HCT116 (cell line): ENCODE measurements around the gene EMILIN1. TPM values are rescaled to one million over a fixed set of nuclear protein-coding genes. Genes with fewer than 3 reads are reported as not detected.

Experiments
- ATAC-seq: fragments of 200-7000 bp; cut with Tn5 transposase; 2 replicates; pipeline ENCODE4 v1.9.1; 2020; ENCODE audit warnings: mild to moderate bottlenecking, moderate library complexity
- BruUV-seq: library from RNA; stranded (reverse); fragments of 400-500 nt; replicated peaks from 2 replicates; lab custom pipeline; 2021; lab: Mats Ljungman, UMichigan
- CTCF ChIA-PET: fragments of 300-600 bp; sonication (Branson Sonifier 250); formaldehyde crosslinking; loops from one replicate; lab custom pipeline; 2021; ENCODE audit warnings: antibody characterized with exemption; lab: Charles Lee
- POLR2A ChIA-PET: fragments of 300-600, 350-600 bp; sonication (Branson Sonifier 250); formaldehyde crosslinking; loops from one replicate; lab custom pipeline; 2021; ENCODE audit warnings: antibody characterized with exemption; lab: Charles Lee
- RAD21 ChIA-PET, 2 experiments: fragments of 300-600 bp; sonication (Branson Sonifier 250); formaldehyde crosslinking; loops; one replicate each; lab custom pipeline; 2023; ENCODE audit warnings: low total read pairs in 2 of 2; ENCODE audit not compliant: uncharacterized antibody in 2 of 2, unreplicated experiment in 2 of 2, low non-redundant PET in 1 of 2; lab: Charles Lee
- DNase-seq: peaks from one replicate; pipeline ENCODE4 v3.0.0-alpha.2; 2010; ENCODE audit warnings: low read depth, low spot score
- H2AFZ ChIP-seq: fragments of 200-600 bp; shearing (Covaris generic), sonication (generic); 2 replicates; pipeline ENCODE4 v1.6.1; 2017; ENCODE audit warnings: low read depth, mixed run types, mixed read lengths, antibody characterized with exemption, low read length; ENCODE audit not compliant: poor library complexity, severe bottlenecking
- H3K27ac ChIP-seq: 2 replicates; pipeline ENCODE4 v1.5.1; 2012; ENCODE audit warnings: low read depth, low read length
- H3K27me3 ChIP-seq: fragments of 200-600 bp; sonication (generic); 2 replicates; pipeline ENCODE4 v1.6.1; 2016; ENCODE audit warnings: mixed run types, low read length, mixed read lengths; ENCODE audit not compliant: insufficient read depth
- H3K36me3 ChIP-seq, 2 experiments: fragments of 200-500 bp in 1 of 2; fragments of 200-600 bp in 1 of 2; sonication (Bioruptor generic) in 1 of 2; sonication (generic) in 1 of 2; 2 replicates each; pipeline versions ENCODE4 v1.5.1 to v1.6.1; 2014 to 2016; ENCODE audit warnings: low read length in 2 of 2, inconsistent platforms in 1 of 2, mixed read lengths in 1 of 2, mixed run types in 1 of 2; ENCODE audit not compliant: insufficient read depth in 2 of 2, control insufficient read depth in 1 of 2
- H3K4me1 ChIP-seq, 2 experiments: fragments of 200-600 bp in 1 of 2; sonication (generic) in 1 of 2; 2 replicates each; pipeline versions ENCODE4 v1.5.1 to v1.6.1; 2012 to 2017; ENCODE audit warnings: low read length in 2 of 2, inconsistent platforms in 1 of 2, mild to moderate bottlenecking in 1 of 2, mixed read lengths in 1 of 2, mixed run types in 1 of 2, moderate library complexity in 1 of 2; ENCODE audit not compliant: insufficient read depth in 2 of 2, control insufficient read depth in 1 of 2
- H3K4me2 ChIP-seq: fragments of 200-600 bp; sonication (generic); 2 replicates; pipeline ENCODE4 v1.6.1; 2017; ENCODE audit warnings: mixed run types, low read length, mixed read lengths
- H3K4me3 ChIP-seq, 2 experiments: fragments of 200-600 bp in 1 of 2; sonication (generic) in 1 of 2; replicated peaks in 1 of 2; 2 replicates each; pipeline ENCODE4 v1.5.1; 2011 to 2016; ENCODE audit warnings: low read length in 2 of 2, control low read depth in 1 of 2, low read depth in 1 of 2, mild to moderate bottlenecking in 1 of 2, mixed read lengths in 1 of 2, mixed run types in 1 of 2
- H3K79me2 ChIP-seq: fragments of 200-600 bp; sonication (generic); 2 replicates; pipeline ENCODE4 v1.6.1; 2017; ENCODE audit warnings: mild to moderate bottlenecking, mixed run types, low read length, moderate library complexity, mixed read lengths; ENCODE audit not compliant: insufficient read depth
- H3K9ac ChIP-seq: fragments of 200-600 bp; sonication (generic); 2 replicates; pipeline ENCODE4 v1.6.1; 2016; ENCODE audit warnings: low read length, mixed read lengths
- H3K9me2 ChIP-seq: fragments of 200-600 bp; sonication (generic), shearing (Covaris generic); 2 replicates; pipeline ENCODE4 v1.6.1; 2017; ENCODE audit warnings: mixed run types, mild to moderate bottlenecking, moderate library complexity; ENCODE audit not compliant: insufficient read depth
- H3K9me3 ChIP-seq, 2 experiments: fragments of 200-500 bp in 1 of 2; fragments of 200-600 bp in 1 of 2; sonication (Bioruptor generic) in 1 of 2; sonication (generic) in 1 of 2; 2 replicates each; pipeline ENCODE4 v1.6.1; 2014 to 2017; ENCODE audit warnings: low read length in 2 of 2, mixed read lengths in 2 of 2, inconsistent platforms in 1 of 2, low read depth in 1 of 2, mild to moderate bottlenecking in 1 of 2, mixed run types in 1 of 2, moderate library complexity in 1 of 2; ENCODE audit not compliant: control insufficient read depth in 1 of 2, insufficient read depth in 1 of 2
- H4K20me1 ChIP-seq: fragments of 200-600 bp; sonication (generic), shearing (Covaris generic); 2 replicates; pipeline ENCODE4 v1.6.1; 2017; ENCODE audit warnings: mixed run types, mild to moderate bottlenecking, moderate library complexity; ENCODE audit not compliant: insufficient read depth
- CBX3 ChIP-seq: IDR thresholded peaks from 2 replicates; pipeline ENCODE4 v1.6.1; 2012; ENCODE audit warnings: low read depth
- CEBPB ChIP-seq: IDR thresholded peaks from 2 replicates; pipeline ENCODE4 v1.6.1; 2012; ENCODE audit warnings: low read depth
- FOSL1 ChIP-seq: IDR thresholded peaks from 2 replicates; pipeline ENCODE4 v1.6.1; 2012; ENCODE audit warnings: low read depth
- POLR2AphosphoS5 ChIP-seq: IDR thresholded peaks from 2 replicates; pipeline ENCODE4 v1.6.1; 2011; ENCODE audit warnings: mild to moderate bottlenecking, low read depth, low read length, moderate library complexity
- SIN3A ChIP-seq: IDR thresholded peaks from 2 replicates; pipeline ENCODE4 v1.6.1; 2012; ENCODE audit warnings: low read depth
- ZBTB33 ChIP-seq: IDR thresholded peaks from 2 replicates; pipeline ENCODE4 v1.6.1; 2011; ENCODE audit warnings: mild to moderate bottlenecking, low read length, moderate library complexity; ENCODE audit not compliant: insufficient replicate concordance; ENCODE audit errors: extremely low read depth
- intact Hi-C: fragments of 100-400 bp; cut with micrococcal nuclease; formaldehyde crosslinking; loops from 2 replicates; pipeline ENCODE4 v1.10.0; 2022
- total RNA-seq: library from RNA; stranded (reverse); gene quantifications from one replicate; pipeline ENCODE4 v1.2.1, GENCODE V29; 2021; ENCODE audit not compliant: unreplicated experiment
- TF ChIP-seq, protein P1 (sequence below): IDR thresholded peaks from 2 replicates; pipeline ENCODE4 v1.6.1; 2012
- TF ChIP-seq, protein P2 (sequence below), 3 experiments: fragments of 200-600 bp in 1 of 3; sonication (generic) in 1 of 3; IDR thresholded peaks in 2 of 3; conservative IDR thresholded peaks in 1 of 3; 2 replicates each; pipeline ENCODE4 v1.5.1; 2012 to 2017; ENCODE audit warnings: low read depth in 2 of 3, low read length in 2 of 3, antibody characterized with exemption in 1 of 3, borderline replicate concordance in 1 of 3, control low read depth in 1 of 3, mild to moderate bottlenecking in 1 of 3, mixed read lengths in 1 of 3, mixed run types in 1 of 3, moderate library complexity in 1 of 3; ENCODE audit not compliant: insufficient read depth in 1 of 3

Gene EMILIN1
- total RNA-seq, 1 experiment from 2014 or later, result 0.59 TPM

GRCh38 chr2:27128668-27129571 lies 50.5 kb downstream of the EMILIN1 start:
- RAD21 ChIA-PET, result no interaction called here
- H3K27ac ChIP-seq, result no peak overlapping the region
- TF ChIP-seq ZBTB33, result no peak
- TF ChIP-seq, protein P1, sequence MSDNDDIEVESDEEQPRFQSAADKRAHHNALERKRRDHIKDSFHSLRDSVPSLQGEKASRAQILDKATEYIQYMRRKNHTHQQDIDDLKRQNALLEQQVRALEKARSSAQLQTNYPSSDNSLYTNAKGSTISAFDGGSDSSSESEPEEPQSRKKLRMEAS, result no peak
- TF ChIP-seq POLR2AphosphoS5, result no peak; the same call in none of the 2 replicates
- TF ChIP-seq SIN3A, result no peak
- no peak for TF ChIP-seq CBX3
- no peak for TF ChIP-seq FOSL1
- TF ChIP-seq CEBPB, result no peak
- TF ChIP-seq, protein P2, sequence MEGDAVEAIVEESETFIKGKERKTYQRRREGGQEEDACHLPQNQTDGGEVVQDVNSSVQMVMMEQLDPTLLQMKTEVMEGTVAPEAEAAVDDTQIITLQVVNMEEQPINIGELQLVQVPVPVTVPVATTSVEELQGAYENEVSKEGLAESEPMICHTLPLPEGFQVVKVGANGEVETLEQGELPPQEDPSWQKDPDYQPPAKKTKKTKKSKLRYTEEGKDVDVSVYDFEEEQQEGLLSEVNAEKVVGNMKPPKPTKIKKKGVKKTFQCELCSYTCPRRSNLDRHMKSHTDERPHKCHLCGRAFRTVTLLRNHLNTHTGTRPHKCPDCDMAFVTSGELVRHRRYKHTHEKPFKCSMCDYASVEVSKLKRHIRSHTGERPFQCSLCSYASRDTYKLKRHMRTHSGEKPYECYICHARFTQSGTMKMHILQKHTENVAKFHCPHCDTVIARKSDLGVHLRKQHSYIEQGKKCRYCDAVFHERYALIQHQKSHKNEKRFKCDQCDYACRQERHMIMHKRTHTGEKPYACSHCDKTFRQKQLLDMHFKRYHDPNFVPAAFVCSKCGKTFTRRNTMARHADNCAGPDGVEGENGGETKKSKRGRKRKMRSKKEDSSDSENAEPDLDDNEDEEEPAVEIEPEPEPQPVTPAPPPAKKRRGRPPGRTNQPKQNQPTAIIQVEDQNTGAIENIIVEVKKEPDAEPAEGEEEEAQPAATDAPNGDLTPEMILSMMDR (IDR thresholded peaks at IDR 0.05 in 2 of 3, conservative IDR thresholded peaks at IDR 0.05 in 1 of 3; ENCODE audit: borderline replicate concordance in 1 of 3, insufficient read depth in 1 of 3, low read depth in 2 of 3, low read length in 2 of 3), result no peak
- POLR2A ChIA-PET, result no interaction called here
- intact Hi-C loops, result no loop called here
- no peaks in the 10 kb centered on the region for H3K27me3 ChIP-seq
- no TSS peak for BruUV-seq
- H3K4me1 ChIP-seq, result peaks cover 4 to 12% of the 10 kb centered on the region in 2 experiments; a peak in 3 of 4 replicates
- DNase-seq (no peak), ATAC-seq (no peak)
- no peaks in the 10 kb centered on the region for H3K9me2 ChIP-seq
- H4K20me1 ChIP-seq, result no peaks in the 10 kb centered on the region
- no peak overlapping the region for H3K4me2 ChIP-seq
- no peak overlapping the region for H3K4me3 ChIP-seq
- H2AFZ ChIP-seq, result no peak overlapping the region
- CTCF ChIA-PET, result no interaction called here
- peaks cover 15% of the 10 kb centered on the region for H3K79me2 ChIP-seq
- H3K9ac ChIP-seq, result no peak overlapping the region
- peaks cover 14 to 20% of the 10 kb centered on the region in 2 experiments; a peak in 3 of 4 replicates for H3K36me3 ChIP-seq
- H3K9me3 ChIP-seq, result no peaks in the 10 kb centered on the region
